Tibial artery (tissue), 4 donors: Measurements from ENCODE around the gene BTBD16.

Experiments
- DNase-seq, 2 donors: peaks; one replicate each; pipeline ENCODE4 v3.0.0-alpha.2; 2019
- H3K27ac ChIP-seq, 2 donors: fragments of 200-600 bp; sonication (generic) in 1 of 2; 1 replicate in 1 of 2; 2 replicates in 1 of 2; pipeline ENCODE4 v1.5.1; 2018 to 2019; ENCODE audit warnings: mild to moderate bottlenecking in 1 of 2
- H3K27me3 ChIP-seq, 2 donors: fragments of 200-600 bp; sonication (generic) in 1 of 2; one replicate each; pipeline versions ENCODE4 v1.5.1 to v1.6.0; 2016 to 2019
- H3K36me3 ChIP-seq, 3 donors: fragments of 200-600 bp; sonication (generic) in 2 of 3; one replicate each; pipeline ENCODE4 v1.5.1; 2016 to 2019; ENCODE audit warnings: mild to moderate bottlenecking in 2 of 3
- H3K4me1 ChIP-seq, 4 donors: fragments of 200-600 bp; sonication (generic) in 2 of 4; 1 replicate in 3 of 4; 2 replicates in 1 of 4; pipeline ENCODE4 v1.5.1; 2016 to 2019
- H3K4me3 ChIP-seq, 2 donors: fragments of 200-600 bp; sonication (generic) in 1 of 2; 1 replicate in 1 of 2; 2 replicates in 1 of 2; pipeline ENCODE4 v1.5.1; 2018 to 2019; ENCODE audit warnings: mild to moderate bottlenecking in 2 of 2
- H3K9me3 ChIP-seq, 3 donors: fragments of 200-600 bp; sonication (generic) in 1 of 3; one replicate each; pipeline ENCODE4 v1.5.1; 2016 to 2019
- intact Hi-C: fragments of 100-400 bp; cut with DNase I; formaldehyde crosslinking; loops from one replicate; pipeline ENCODE4 v1.15.0; 2023; ENCODE audit warnings: low total_unique reads
- TF ChIP-seq, protein P1 (sequence below), 2 experiments: fragments of 200-600 bp in 1 of 2; fragments of 450-650 bp in 1 of 2; IDR thresholded peaks; one replicate each; pipeline ENCODE4 v1.5.1; 2017 to 2019; ENCODE audit warnings: antibody characterized with exemption in 2 of 2, mild to moderate bottlenecking in 1 of 2, moderate library complexity in 1 of 2

Gene BTBD16

DNA sequence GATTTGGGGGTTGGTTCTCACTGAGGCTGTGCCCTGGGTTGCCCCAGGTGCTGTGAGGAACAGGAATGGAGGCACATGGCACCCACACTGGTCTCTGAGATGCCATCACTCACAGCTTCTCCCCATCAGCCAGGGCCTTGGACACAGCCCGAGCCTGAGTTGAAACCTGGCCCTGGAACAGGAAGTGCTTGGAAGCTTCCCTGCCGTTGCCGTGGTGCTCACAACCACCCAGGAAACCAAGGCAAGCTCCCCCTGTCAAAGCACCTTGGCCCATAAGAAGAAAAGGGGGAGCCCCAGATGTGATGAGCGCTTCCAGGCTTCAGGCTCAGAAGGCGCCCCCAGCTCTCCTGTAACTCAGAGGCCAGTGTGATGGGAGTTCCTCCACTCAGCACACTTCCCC lies at the start of gene BTBD16:
Gene BTBD16 (plus strand): TSS at position 221 of the 400 bp plus-strand sequence. CDS start 3,786 bp downstream, outside the sequence.
- intact Hi-C loops = no loop called here
- no peaks in the 10 kb centered on the region for H3K4me1 ChIP-seq
- peaks cover 0 to 19% (median 0%) of the 10 kb centered on the region in 3 donors for H3K36me3 ChIP-seq
- TF ChIP-seq, protein P1, sequence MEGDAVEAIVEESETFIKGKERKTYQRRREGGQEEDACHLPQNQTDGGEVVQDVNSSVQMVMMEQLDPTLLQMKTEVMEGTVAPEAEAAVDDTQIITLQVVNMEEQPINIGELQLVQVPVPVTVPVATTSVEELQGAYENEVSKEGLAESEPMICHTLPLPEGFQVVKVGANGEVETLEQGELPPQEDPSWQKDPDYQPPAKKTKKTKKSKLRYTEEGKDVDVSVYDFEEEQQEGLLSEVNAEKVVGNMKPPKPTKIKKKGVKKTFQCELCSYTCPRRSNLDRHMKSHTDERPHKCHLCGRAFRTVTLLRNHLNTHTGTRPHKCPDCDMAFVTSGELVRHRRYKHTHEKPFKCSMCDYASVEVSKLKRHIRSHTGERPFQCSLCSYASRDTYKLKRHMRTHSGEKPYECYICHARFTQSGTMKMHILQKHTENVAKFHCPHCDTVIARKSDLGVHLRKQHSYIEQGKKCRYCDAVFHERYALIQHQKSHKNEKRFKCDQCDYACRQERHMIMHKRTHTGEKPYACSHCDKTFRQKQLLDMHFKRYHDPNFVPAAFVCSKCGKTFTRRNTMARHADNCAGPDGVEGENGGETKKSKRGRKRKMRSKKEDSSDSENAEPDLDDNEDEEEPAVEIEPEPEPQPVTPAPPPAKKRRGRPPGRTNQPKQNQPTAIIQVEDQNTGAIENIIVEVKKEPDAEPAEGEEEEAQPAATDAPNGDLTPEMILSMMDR (IDR thresholded peaks at IDR 0.05) = no peak
- no peak for DNase-seq
- H3K27ac ChIP-seq = no peak within 1 kb of the TSS
- no peak within 1 kb of the TSS for H3K4me3 ChIP-seq
- H3K27me3 ChIP-seq = no peaks in the 10 kb centered on the region
- no peaks in the 10 kb centered on the region for H3K9me3 ChIP-seq

DNA sequence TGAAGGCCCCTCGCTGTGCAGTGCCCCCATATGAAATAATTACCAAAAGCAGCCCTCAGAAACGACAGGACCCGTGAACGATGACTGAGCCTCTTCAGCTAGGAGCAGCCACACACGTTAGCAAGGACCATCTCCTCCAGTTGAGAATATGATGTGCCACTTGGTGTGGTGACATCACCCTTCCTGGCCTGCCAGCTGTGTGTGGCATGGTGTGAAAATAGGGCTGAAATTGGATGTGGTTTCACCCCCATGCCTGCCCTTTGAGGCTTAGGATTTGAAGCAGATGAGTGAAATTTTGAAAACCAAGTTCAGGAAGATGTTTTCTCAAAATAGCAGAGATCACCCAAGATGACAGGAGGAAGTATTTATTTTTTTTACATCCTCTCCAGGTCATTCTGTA lies 49.1 kb upstream of the BTBD16 start:
- no peaks in the 10 kb centered on the region for H3K27me3 ChIP-seq
- H3K9me3 ChIP-seq = no peaks in the 10 kb centered on the region
- no peak for DNase-seq
- peaks cover 47 to 96% (median 67%) of the 10 kb centered on the region in 3 donors for H3K36me3 ChIP-seq
- no peaks in the 10 kb centered on the region for H3K4me1 ChIP-seq
- TF ChIP-seq, protein P1 (IDR thresholded peaks at IDR 0.05) = no peak
- H3K27ac ChIP-seq = no peak overlapping the region
- no peak overlapping the region for H3K4me3 ChIP-seq
- intact Hi-C loops = no loop called here

DNA sequence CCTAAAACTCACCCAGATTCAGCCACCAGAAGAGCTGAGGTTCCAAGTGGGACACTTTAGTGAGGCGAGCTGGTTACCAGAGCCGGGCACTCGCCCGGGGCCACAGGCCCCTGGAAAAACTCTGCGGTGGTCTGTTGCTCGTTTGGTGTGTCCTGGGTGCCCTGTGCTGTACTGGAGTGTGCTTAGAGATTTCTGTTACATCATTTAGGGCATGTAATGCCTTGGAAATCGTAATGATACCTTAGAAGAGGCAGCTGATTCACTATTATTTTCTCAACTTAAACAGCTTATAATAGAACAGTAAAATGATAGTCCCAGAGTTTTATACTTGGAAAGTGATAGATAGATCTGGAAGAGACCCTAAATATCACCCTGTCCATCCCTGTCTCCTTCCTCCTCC lies 48.5 kb upstream of the BTBD16 start:
- Histone ChIP-seq H3K27me3 (no peaks in the 10 kb centered on the region), H3K4me1 (no peaks in the 10 kb centered on the region), H3K27ac (no peak overlapping the region), H3K9me3 (no peaks in the 10 kb centered on the region), H3K4me3 (no peak overlapping the region), H3K36me3 (peaks cover 49 to 98% (median 70%) of the 10 kb centered on the region in 3 donors)
- intact Hi-C loops = no loop called here
- TF ChIP-seq, protein P1 (IDR thresholded peaks at IDR 0.05) = no peak
- no peak for DNase-seq

DNA sequence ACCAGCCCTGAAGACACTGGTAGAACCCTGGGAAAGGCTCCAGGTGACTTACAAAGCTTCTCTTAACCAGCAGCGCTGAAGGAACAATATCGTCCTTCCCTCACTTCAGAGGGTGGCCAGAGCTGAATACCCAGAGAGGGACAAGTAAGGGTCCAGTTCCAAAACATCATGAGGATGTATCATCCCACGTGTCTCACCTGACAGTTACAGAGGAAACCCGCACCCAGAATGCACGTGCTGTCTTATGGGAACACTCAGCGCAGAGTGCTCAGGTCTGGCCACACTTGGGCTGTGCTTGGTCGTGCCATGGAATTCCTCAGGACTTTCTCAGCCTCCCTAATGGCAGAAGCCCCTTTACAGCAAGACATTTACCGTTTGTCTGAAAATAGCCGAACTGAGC lies 46.9 kb upstream of the BTBD16 start:
- Histone ChIP-seq H3K36me3 (peaks cover 50 to 98% (median 69%) of the 10 kb centered on the region in 3 donors), H3K27me3 (no peaks in the 10 kb centered on the region), H3K4me3 (no peak overlapping the region), H3K9me3 (no peaks in the 10 kb centered on the region), H3K4me1 (no peaks in the 10 kb centered on the region), H3K27ac (no peak overlapping the region)
- TF ChIP-seq, protein P1 (IDR thresholded peaks at IDR 0.05) = no peak
- no peak for DNase-seq
- intact Hi-C loops = no loop called here

DNA sequence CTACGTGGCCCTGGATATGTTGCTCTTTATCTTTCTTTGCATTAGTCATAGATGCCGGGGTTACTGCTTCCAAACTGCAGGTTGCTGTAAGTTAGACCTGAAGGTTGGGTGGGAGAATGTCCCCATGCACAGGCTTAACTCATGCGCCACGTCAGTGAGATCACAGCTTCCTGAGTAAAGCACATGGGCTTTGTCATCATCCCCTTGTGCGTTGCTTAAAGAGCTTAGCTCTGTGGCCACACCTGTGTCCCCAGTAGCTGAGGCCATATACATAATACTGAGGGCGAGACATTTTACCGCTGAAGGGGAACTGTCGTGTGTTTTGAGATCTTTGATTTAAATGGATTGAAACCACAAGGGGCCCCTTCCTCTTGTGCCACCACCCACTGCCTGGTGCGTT lies 45.8 kb upstream of the BTBD16 start:
- intact Hi-C loops = no loop called here
- TF ChIP-seq, protein P1 (IDR thresholded peaks at IDR 0.05) = no peak
- Histone ChIP-seq H3K36me3 (peaks cover 51 to 100% (median 73%) of the 10 kb centered on the region in 3 donors), H3K9me3 (no peaks in the 10 kb centered on the region), H3K27ac (no peak overlapping the region), H3K27me3 (no peaks in the 10 kb centered on the region), H3K4me1 (no peaks in the 10 kb centered on the region), H3K4me3 (no peak overlapping the region)
- no peak for DNase-seq

DNA sequence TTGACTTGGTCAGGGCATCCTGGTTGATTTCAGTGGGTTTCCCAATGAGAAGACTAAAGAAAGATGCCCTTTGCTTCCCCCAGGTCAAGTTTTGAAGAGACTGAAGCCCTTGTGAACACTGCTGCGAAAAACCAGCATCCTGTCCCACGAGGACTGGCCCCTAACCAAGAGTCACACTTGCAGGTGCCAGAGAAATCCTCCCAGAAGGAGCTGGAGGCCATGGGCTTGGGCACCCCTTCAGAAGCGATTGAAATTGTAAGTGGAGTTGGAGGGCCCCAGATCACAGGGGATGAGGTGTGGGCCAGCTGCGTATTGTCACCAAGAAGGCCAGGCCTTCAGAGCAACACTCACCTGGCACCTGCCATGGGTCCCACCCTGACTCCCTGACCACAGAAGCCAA lies 43.3 kb upstream of the BTBD16 start:
- no peaks in the 10 kb centered on the region for H3K27me3 ChIP-seq
- intact Hi-C loops = no loop called here
- H3K9me3 ChIP-seq = no peaks in the 10 kb centered on the region
- TF ChIP-seq, protein P1 (IDR thresholded peaks at IDR 0.05) = no peak
- no peak overlapping the region for H3K27ac ChIP-seq
- H3K4me1 ChIP-seq = no peaks in the 10 kb centered on the region
- H3K36me3 ChIP-seq = peaks cover 62 to 100% (median 78%) of the 10 kb centered on the region in 3 donors
- DNase-seq = no peak
- no peak overlapping the region for H3K4me3 ChIP-seq
